K562 (cell line): Measurements from ENCODE around the gene FBXO46. TPM values are rescaled to one million over a fixed set of nuclear protein-coding genes. Genes with fewer than 3 reads are reported as not detected.

Experiments used
- CREBBP ChIP-seq: IDR thresholded peaks from one replicate; pipeline ENCODE4 v1.6.1; 2012; ENCODE audit warnings: low read depth, mild to moderate bottlenecking, control low read depth, inconsistent platforms, low read length
- ETS1 ChIP-seq: conservative IDR thresholded peaks from 2 replicates; pipeline ENCODE4 v1.6.1; 2011; ENCODE audit warnings: low read depth, mild to moderate bottlenecking, low read length; ENCODE audit not compliant: control insufficient read depth
- HMG20B ChIP-seq: fragments of 250-450 bp; sonication (Bioruptor Pico); IDR thresholded peaks from 2 replicates; pipeline ENCODE4 v1.5.0; 2021; ENCODE audit warnings: mild to moderate bottlenecking
- HNRNPLL ChIP-seq: fragments of 200-400 bp; formaldehyde crosslinking; IDR thresholded peaks from 2 replicates; pipeline ENCODE4 v1.6.1; 2017; ENCODE audit warnings: low read length, low read depth, mild to moderate bottlenecking; ENCODE audit not compliant: poor library complexity, severe bottlenecking
- KDM2B ChIP-seq: fragments of 250-450 bp; sonication (Bioruptor Pico); IDR thresholded peaks from 2 replicates; pipeline ENCODE4 v1.8.0; 2021; ENCODE audit warnings: mild to moderate bottlenecking, moderate library complexity
- MECOM ChIP-seq: fragments of 250-450 bp; sonication (Bioruptor Pico); IDR thresholded peaks from 2 replicates; pipeline ENCODE4 v1.8.0; 2022; ENCODE audit warnings: inconsistent platforms
- NFXL1 ChIP-seq: fragments of 450-650 bp; formaldehyde crosslinking; IDR thresholded peaks from 2 replicates; pipeline ENCODE4 v1.4.0; 2021; ENCODE audit warnings: mild to moderate bottlenecking
- NR1H2 ChIP-seq: sonication (generic); formaldehyde crosslinking; IDR thresholded peaks from 2 replicates; pipeline ENCODE4 v1.4.0; 2020; ENCODE audit warnings: mild to moderate bottlenecking, missing genetic modification reagents
- NR2C1 ChIP-seq, 2 experiments: fragments of 450-650 bp; IDR thresholded peaks; 2 replicates each; pipeline ENCODE4 v1.6.1; 2017; ENCODE audit warnings: mild to moderate bottlenecking in 2 of 2, antibody characterized with exemption in 1 of 2, inconsistent platforms in 1 of 2, missing compliant biosample characterization in 1 of 2, missing genetic modification characterization in 1 of 2
- NR2C2 ChIP-seq, 2 experiments: fragments of 200-800 bp in 1 of 2; sonication (Bioruptor generic) in 1 of 2; sonication (generic) in 1 of 2; formaldehyde crosslinking in 1 of 2; IDR thresholded peaks; 2 replicates each; pipeline versions ENCODE4 v1.6.1 to v1.8.0; 2016 to 2022; ENCODE audit warnings: mild to moderate bottlenecking in 1 of 2, missing compliant biosample characterization in 1 of 2, missing genetic modification characterization in 1 of 2, missing genetic modification reagents in 1 of 2
- NR2F6 ChIP-seq: fragments of 450-650 bp; formaldehyde crosslinking; IDR thresholded peaks from 2 replicates; pipeline ENCODE4 v1.4.0; 2020; ENCODE audit warnings: mild to moderate bottlenecking
- SRSF1 ChIP-seq: fragments of 200-400 bp; formaldehyde crosslinking; IDR thresholded peaks from 2 replicates; pipeline ENCODE4 v1.6.1; 2017; ENCODE audit warnings: mild to moderate bottlenecking, low read depth, low read length, moderate library complexity
- SRSF3 ChIP-seq: fragments of 200-400 bp; formaldehyde crosslinking; IDR thresholded peaks from 2 replicates; pipeline ENCODE4 v1.6.1; 2016; ENCODE audit warnings: mild to moderate bottlenecking, low read length, moderate library complexity; ENCODE audit not compliant: insufficient read depth
- TAL1 ChIP-seq: fragments of 450-650 bp; IDR thresholded peaks from 2 replicates; pipeline ENCODE4 v1.6.1; 2016; ENCODE audit warnings: mild to moderate bottlenecking
- TRIM25 ChIP-seq: fragments of 450-650 bp; IDR thresholded peaks from 2 replicates; pipeline ENCODE4 v1.7.0; 2016; ENCODE audit warnings: borderline replicate concordance
- YBX1 ChIP-seq: fragments of 450-650 bp; IDR thresholded peaks from 2 replicates; pipeline ENCODE4 v1.7.1; 2016; ENCODE audit warnings: mild to moderate bottlenecking
- ZBTB26 ChIP-seq: fragments of 450-650 bp; formaldehyde crosslinking; IDR thresholded peaks from 2 replicates; pipeline ENCODE4 v1.4.0; 2022; ENCODE audit warnings: missing genetic modification characterization
- ZFP30 ChIP-seq: fragments of 250-450 bp; sonication (Bioruptor Pico); IDR thresholded peaks from 2 replicates; pipeline ENCODE4 v1.8.0; 2022; ENCODE audit warnings: moderate library complexity, mild to moderate bottlenecking, inconsistent platforms, borderline replicate concordance
- ZNF143 ChIP-seq: sonication (generic); formaldehyde crosslinking; IDR thresholded peaks from 2 replicates; pipeline ENCODE4 v1.9.0; 2022; ENCODE audit warnings: mild to moderate bottlenecking, missing genetic modification reagents
- ZNF165 ChIP-seq: fragments of 250-450 bp; sonication (Bioruptor Pico); IDR thresholded peaks from 2 replicates; pipeline ENCODE4 v1.4.0; 2020; ENCODE audit warnings: borderline replicate concordance
- ZNF280A ChIP-seq: fragments of 450-650 bp; IDR thresholded peaks from 2 replicates; pipeline ENCODE4 v1.6.1; 2018; ENCODE audit warnings: mild to moderate bottlenecking, low read depth; ENCODE audit not compliant: partially characterized antibody
- ZNF354B ChIP-seq: fragments of 250-450 bp; sonication (Bioruptor Pico); IDR thresholded peaks from 2 replicates; pipeline ENCODE4 v1.4.0; 2020
- polyA plus RNA-seq, 8 experiments: library from polyadenylated mRNA; depleted of rRNA in 4 of 8; stranded (reverse) in 5 of 8; unstranded in 3 of 8; fragments of >200 nt; fragmentation: Nextera tagmentation in 2 of 8; fragmentation: Illumina TruSeq in 1 of 8; extraction: Ambion mirVana in 2 of 8; extraction: Trizol in 1 of 8; gene quantifications; 2 replicates each; pipeline versions ENCODE4 v1.2.1 to v1.2.3, GENCODE V29; 2011 to 2014; ENCODE audit warnings: inconsistent platforms in 1 of 8, missing spikeins in 1 of 8
- total RNA-seq, 7 experiments: library from RNA; depleted of rRNA in 6 of 7; stranded (reverse); fragments of >200 nt in 6 of 7; fragmentation: Illumina TruSeq in 2 of 7; extraction: Trizol in 2 of 7; gene quantifications; 2 replicates each; pipeline versions ENCODE4 v1.2.1 to v1.2.3, GENCODE V29; 2011 to 2021; ENCODE audit warnings: low replicate concordance in 1 of 7
- TF ChIP-seq, protein P1 (sequence below): fragments of 250-450 bp; sonication (Bioruptor Pico); IDR thresholded peaks from 2 replicates; pipeline ENCODE4 v1.5.1; 2021; ENCODE audit warnings: mild to moderate bottlenecking

Gene FBXO46
- total and polyA plus RNA-seq, 9 of the 15 experiments (the other 6 are each of a cell fraction or from before 2014, with no cell fraction given) = 1.5 to 36.1 (median 7.3) TPM

- TF ChIP-seq SRSF1 = no peak
- TF ChIP-seq NR2C2 (CRISPR knock-in tag; IDR thresholded peaks at IDR 0.05) = no peak
- TF ChIP-seq NR2C2 (tag; IDR thresholded peaks at IDR 0.05) = no peak
- TF ChIP-seq, protein P1, sequence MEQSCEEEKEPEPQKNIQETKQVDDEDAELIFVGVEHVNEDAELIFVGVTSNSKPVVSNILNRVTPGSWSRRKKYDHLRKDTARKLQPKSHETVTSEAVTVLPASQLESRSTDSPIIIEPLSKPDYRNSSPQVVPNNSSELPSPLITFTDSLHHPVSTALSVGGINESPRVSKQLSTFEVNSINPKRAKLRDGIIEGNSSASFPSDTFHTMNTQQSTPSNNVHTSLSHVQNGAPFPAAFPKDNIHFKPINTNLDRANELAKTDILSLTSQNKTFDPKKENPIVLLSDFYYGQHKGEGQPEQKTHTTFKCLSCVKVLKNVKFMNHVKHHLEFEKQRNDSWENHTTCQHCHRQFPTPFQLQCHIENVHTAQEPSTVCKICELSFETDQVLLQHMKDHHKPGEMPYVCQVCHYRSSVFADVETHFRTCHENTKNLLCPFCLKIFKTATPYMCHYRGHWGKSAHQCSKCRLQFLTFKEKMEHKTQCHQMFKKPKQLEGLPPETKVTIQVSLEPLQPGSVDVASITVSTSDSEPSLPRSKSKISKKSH (CRISPR knock-in tag) = 0 out of 2 replicates have a peak, but pooled peaks have one; percentile 52
- no peak for TF ChIP-seq ZNF165 (CRISPR knock-in tag)
- TF ChIP-seq NR2C1 (IDR thresholded peaks at IDR 0.05) = no peak
- no peak for TF ChIP-seq NR2C1 (tag; IDR thresholded peaks at IDR 0.05)
- no peak for TF ChIP-seq NFXL1 (CRISPR knock-in tag)
- TF ChIP-seq NR1H2 (CRISPR knock-in tag) = no peak
- no peak for TF ChIP-seq SRSF3
- TF ChIP-seq ETS1 = no peak
- TF ChIP-seq TRIM25 = no peak
- TF ChIP-seq CREBBP = no peak
- TF ChIP-seq ZBTB26 (CRISPR knock-in tag) = no peak
- no peak for TF ChIP-seq MECOM
- TF ChIP-seq ZNF354B (CRISPR knock-in tag) = no peak
- TF ChIP-seq ZNF143 (CRISPR knock-in tag) = no peak
- TF ChIP-seq YBX1 = no peak
- TF ChIP-seq TAL1 = no peak
- TF ChIP-seq HNRNPLL = peak; percentile 94
- no peak for TF ChIP-seq ZFP30 (CRISPR knock-in tag)
- TF ChIP-seq HMG20B (CRISPR knock-in tag) = no peak
- no peak for TF ChIP-seq ZNF280A
- 0 out of 2 replicates have a peak, but pooled peaks have one; percentile 23 for TF ChIP-seq NR2F6 (CRISPR knock-in tag)
- no peak for TF ChIP-seq KDM2B (CRISPR knock-in tag)
Observed at GRCh38 chr19:45769821-45770191, 39.1 kb upstream of the FBXO46 start (continued).
